WTC11 (cell line): ENCODE results near the gene PCDHA1. TPM values are rescaled to one million over a fixed set of nuclear protein-coding genes. Genes with fewer than 3 reads are reported as not detected.
A peak's percentile ranks its signal among the peaks of the same experiment; 100 is the strongest.

Source experiments
- ATAC-seq: fragments of 200-7000 bp; cut with Tn5 transposase; 2 replicates; pipeline ENCODE4 v1.10.0; 2021; ENCODE audit warnings: mild to moderate bottlenecking, moderate library complexity
- CTCF ChIA-PET: fragments of 300-600 bp; sonication (Branson Sonifier 250); formaldehyde crosslinking; loops from one replicate; lab custom pipeline; 2021; ENCODE audit warnings: antibody characterized with exemption; lab: Charles Lee
- POLR2A ChIA-PET: fragments of 350-600 bp; sonication (Branson Sonifier 250); formaldehyde crosslinking; loops from one replicate; lab custom pipeline; 2021; ENCODE audit warnings: antibody characterized with exemption; lab: Charles Lee
- DNase-seq: peaks from one replicate; pipeline ENCODE4 v3.0.0; 2021; ENCODE audit warnings: low spot score
- H3K27ac Mint-ChIP-seq: 2 replicates; pipeline ENCODE4 v1.8.0; 2021; ENCODE audit warnings: mixed read lengths
- H3K27me3 Mint-ChIP-seq: 2 replicates; pipeline ENCODE4 v1.8.0; 2021; ENCODE audit warnings: low read depth, mild to moderate bottlenecking, moderate library complexity, mixed read lengths
- H3K36me3 Mint-ChIP-seq: 2 replicates; pipeline ENCODE4 v1.8.0; 2021; ENCODE audit warnings: mixed read lengths
- H3K4me1 Mint-ChIP-seq: 2 replicates; pipeline ENCODE4 v1.8.0; 2022; ENCODE audit warnings: mixed read lengths
- H3K4me3 Mint-ChIP-seq: 2 replicates; pipeline ENCODE4 v1.8.0; 2021; ENCODE audit warnings: mild to moderate bottlenecking, moderate library complexity, mixed read lengths
- H3K9me3 Mint-ChIP-seq: 2 replicates; pipeline ENCODE4 v1.8.0; 2021; ENCODE audit warnings: mixed read lengths
- ELF4 ChIP-seq: sonication (generic); formaldehyde crosslinking; IDR thresholded peaks from 2 replicates; pipeline ENCODE4 v1.8.1; 2022; ENCODE audit warnings: low read depth, mild to moderate bottlenecking, moderate library complexity, missing genetic modification reagents
- EMX1 ChIP-seq: fragments of 250-450 bp; sonication (Bioruptor Pico); IDR thresholded peaks from 2 replicates; pipeline ENCODE4 v1.8.0; 2021; ENCODE audit warnings: mild to moderate bottlenecking
- ETV6 ChIP-seq: sonication (generic); formaldehyde crosslinking; IDR thresholded peaks from 2 replicates; pipeline ENCODE4 v1.8.1; 2022; ENCODE audit warnings: mild to moderate bottlenecking, missing genetic modification reagents
- KAT7 ChIP-seq: sonication (generic); formaldehyde crosslinking; IDR thresholded peaks from 2 replicates; pipeline ENCODE4 v1.8.1; 2023; ENCODE audit warnings: missing genetic modification reagents, mild to moderate bottlenecking, borderline replicate concordance
- NFE2L1 ChIP-seq: sonication (generic); formaldehyde crosslinking; IDR thresholded peaks from 2 replicates; pipeline ENCODE4 v1.8.1; 2023; ENCODE audit warnings: missing genetic modification reagents
- NR1H2 ChIP-seq: sonication (generic); formaldehyde crosslinking; IDR thresholded peaks from 2 replicates; pipeline ENCODE4 v1.9.0; 2021; ENCODE audit warnings: mild to moderate bottlenecking, moderate library complexity, missing genetic modification reagents
- SP1 ChIP-seq: sonication (generic); formaldehyde crosslinking; conservative IDR thresholded peaks from 2 replicates; pipeline ENCODE4 v1.8.1; 2022; ENCODE audit warnings: missing genetic modification reagents
- TEAD4 ChIP-seq: sonication (generic); formaldehyde crosslinking; IDR thresholded peaks from 2 replicates; pipeline ENCODE4 v1.8.0; 2022; ENCODE audit warnings: mild to moderate bottlenecking, missing genetic modification reagents
- ZNF219 ChIP-seq: sonication (generic); formaldehyde crosslinking; IDR thresholded peaks from 2 replicates; pipeline ENCODE4 v1.8.0; 2023; ENCODE audit warnings: missing genetic modification reagents, mild to moderate bottlenecking, borderline replicate concordance
- ZNF317 ChIP-seq: sonication (generic); formaldehyde crosslinking; IDR thresholded peaks from 2 replicates; pipeline ENCODE4 v1.8.1; 2023; ENCODE audit warnings: low read depth, mild to moderate bottlenecking, moderate library complexity, missing genetic modification reagents, borderline replicate concordance
- ZNF396 ChIP-seq: fragments of 250-450 bp; sonication (Bioruptor Pico); IDR thresholded peaks from 2 replicates; pipeline ENCODE4 v1.8.0; 2021; ENCODE audit warnings: mild to moderate bottlenecking, moderate library complexity, borderline replicate concordance
- ZNF423 ChIP-seq: fragments of 250-450 bp; sonication (Bioruptor Pico); IDR thresholded peaks from 2 replicates; pipeline ENCODE4 v2.1.2; 2022; ENCODE audit warnings: mild to moderate bottlenecking, moderate library complexity
- total RNA-seq: library from RNA; stranded (reverse); gene quantifications from 3 replicates; pipeline ENCODE4 v1.2.3, GENCODE V29; 2021
- TF ChIP-seq, protein P1 (sequence below): fragments of 250-450 bp; sonication (Bioruptor Pico); conservative IDR thresholded peaks from 2 replicates; pipeline ENCODE4 v1.9.0; 2021; ENCODE audit warnings: mild to moderate bottlenecking
- TF ChIP-seq, protein P2 (sequence below): sonication (generic); formaldehyde crosslinking; IDR thresholded peaks from 2 replicates; pipeline ENCODE4 v1.8.0; 2022; ENCODE audit warnings: mild to moderate bottlenecking, missing genetic modification reagents
- TF ChIP-seq, protein P3 (sequence below): sonication (generic); formaldehyde crosslinking; IDR thresholded peaks from 2 replicates; pipeline ENCODE4 v1.8.1; 2023; ENCODE audit warnings: mild to moderate bottlenecking, missing genetic modification reagents
- TF ChIP-seq, protein P4 (sequence below): sonication (generic); formaldehyde crosslinking; IDR thresholded peaks from 2 replicates; pipeline ENCODE4 v1.8.0; 2023; ENCODE audit warnings: missing genetic modification reagents, mild to moderate bottlenecking, borderline replicate concordance
- TF ChIP-seq, protein P5 (sequence below): sonication (generic); formaldehyde crosslinking; IDR thresholded peaks from 2 replicates; pipeline ENCODE4 v1.8.1; 2023; ENCODE audit warnings: mild to moderate bottlenecking, missing genetic modification reagents, borderline replicate concordance
- TF ChIP-seq, protein P6 (sequence below): sonication (generic); formaldehyde crosslinking; conservative IDR thresholded peaks from 2 replicates; pipeline ENCODE4 v1.8.1; 2022; ENCODE audit warnings: mild to moderate bottlenecking, missing genetic modification reagents
- TF ChIP-seq, protein P7 (sequence below): sonication (generic); formaldehyde crosslinking; IDR thresholded peaks from 2 replicates; pipeline ENCODE4 v1.8.0; 2022; ENCODE audit warnings: mild to moderate bottlenecking, missing genetic modification reagents
- TF ChIP-seq, protein P8 (sequence below): sonication (generic); formaldehyde crosslinking; IDR thresholded peaks from 2 replicates; pipeline ENCODE4 v1.8.1; 2022; ENCODE audit warnings: missing genetic modification reagents, borderline replicate concordance

The PCDHA1 gene
- total RNA-seq, 1 experiment from 2014 or later, result 2.4 TPM

DNA sequence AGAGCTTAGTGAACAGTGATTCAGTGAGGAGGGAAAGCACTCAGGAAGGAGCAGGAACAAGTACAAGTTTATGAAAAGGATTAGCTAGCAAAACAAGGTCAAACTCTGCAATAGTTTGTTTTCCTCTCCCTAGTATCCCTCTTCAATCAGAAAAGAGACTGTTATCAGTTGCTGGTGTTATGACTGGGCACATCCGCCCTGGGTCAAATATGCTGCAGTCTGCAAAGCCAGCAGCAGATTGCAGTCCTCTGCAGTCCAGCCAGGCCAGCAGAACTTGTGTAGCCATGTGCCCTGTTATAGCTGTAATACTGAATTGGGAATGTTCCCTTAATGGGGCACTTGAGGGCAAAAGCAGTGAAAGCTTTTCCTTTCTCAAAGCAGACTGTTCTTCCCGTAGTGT lies 192.3 kb downstream of the PCDHA1 start:
- CTCF ChIA-PET, result interaction anchor here (1.3 to 1.6 kb wide), 5 partner anchors 11 to 192 kb away, joined by 3 to 10 read pairs (median 4); partner anchors contain the start of genes PCDHA1, PCDHAC1 and PCDHAC2
- H3K4me1 Mint-ChIP-seq, result peaks cover 31% of the 10 kb centered on the region
- TF ChIP-seq, protein P1, sequence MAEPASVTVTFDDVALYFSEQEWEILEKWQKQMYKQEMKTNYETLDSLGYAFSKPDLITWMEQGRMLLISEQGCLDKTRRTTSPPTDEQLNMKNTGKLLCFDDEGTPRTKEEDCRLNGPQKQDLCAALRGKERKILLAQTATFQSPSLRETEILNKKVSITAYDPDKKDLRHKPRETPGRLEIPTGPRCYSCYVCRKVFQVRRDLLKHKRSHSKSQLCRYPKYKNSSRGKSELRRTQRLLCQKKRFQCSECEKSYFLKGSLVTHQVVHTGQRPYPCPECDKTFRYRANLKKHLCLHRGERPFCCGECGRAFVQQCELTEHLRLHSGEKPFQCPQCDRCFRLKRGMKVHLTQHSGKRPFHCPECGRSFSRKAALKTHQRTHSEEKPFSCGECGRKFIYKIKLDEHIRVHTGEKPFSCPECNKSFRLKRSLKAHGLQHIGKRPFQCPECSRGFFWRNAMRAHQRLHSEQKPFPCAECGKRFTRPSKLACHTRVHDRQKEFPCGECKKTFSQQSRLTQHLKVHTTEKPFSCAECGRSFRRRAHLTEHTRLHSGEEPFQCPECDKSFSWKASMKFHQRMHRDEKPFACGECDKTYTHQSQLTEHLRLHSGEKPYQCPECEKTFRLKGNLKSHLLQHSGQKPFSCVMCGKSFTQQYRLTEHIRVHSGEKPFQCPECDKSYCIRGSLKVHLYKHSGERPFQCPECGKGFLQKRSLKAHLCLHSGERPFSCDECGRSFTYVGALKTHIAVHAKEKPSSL, result no peak
- no peak for TF ChIP-seq ZNF423 (CRISPR knock-in tag)
- no peak for TF ChIP-seq ZNF219 (CRISPR knock-in tag)
- TF ChIP-seq, protein P2, sequence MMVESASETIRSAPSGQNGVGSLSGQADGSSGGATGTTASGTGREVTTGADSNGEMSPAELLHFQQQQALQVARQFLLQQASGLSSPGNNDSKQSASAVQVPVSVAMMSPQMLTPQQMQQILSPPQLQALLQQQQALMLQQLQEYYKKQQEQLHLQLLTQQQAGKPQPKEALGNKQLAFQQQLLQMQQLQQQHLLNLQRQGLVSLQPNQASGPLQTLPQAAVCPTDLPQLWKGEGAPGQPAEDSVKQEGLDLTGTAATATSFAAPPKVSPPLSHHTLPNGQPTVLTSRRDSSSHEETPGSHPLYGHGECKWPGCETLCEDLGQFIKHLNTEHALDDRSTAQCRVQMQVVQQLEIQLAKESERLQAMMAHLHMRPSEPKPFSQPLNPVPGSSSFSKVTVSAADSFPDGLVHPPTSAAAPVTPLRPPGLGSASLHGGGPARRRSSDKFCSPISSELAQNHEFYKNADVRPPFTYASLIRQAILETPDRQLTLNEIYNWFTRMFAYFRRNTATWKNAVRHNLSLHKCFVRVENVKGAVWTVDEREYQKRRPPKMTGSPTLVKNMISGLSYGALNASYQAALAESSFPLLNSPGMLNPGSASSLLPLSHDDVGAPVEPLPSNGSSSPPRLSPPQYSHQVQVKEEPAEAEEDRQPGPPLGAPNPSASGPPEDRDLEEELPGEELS (CRISPR knock-in tag), result no peak
- TF ChIP-seq, protein P3, sequence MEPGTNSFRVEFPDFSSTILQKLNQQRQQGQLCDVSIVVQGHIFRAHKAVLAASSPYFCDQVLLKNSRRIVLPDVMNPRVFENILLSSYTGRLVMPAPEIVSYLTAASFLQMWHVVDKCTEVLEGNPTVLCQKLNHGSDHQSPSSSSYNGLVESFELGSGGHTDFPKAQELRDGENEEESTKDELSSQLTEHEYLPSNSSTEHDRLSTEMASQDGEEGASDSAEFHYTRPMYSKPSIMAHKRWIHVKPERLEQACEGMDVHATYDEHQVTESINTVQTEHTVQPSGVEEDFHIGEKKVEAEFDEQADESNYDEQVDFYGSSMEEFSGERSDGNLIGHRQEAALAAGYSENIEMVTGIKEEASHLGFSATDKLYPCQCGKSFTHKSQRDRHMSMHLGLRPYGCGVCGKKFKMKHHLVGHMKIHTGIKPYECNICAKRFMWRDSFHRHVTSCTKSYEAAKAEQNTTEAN (CRISPR knock-in tag), result no peak
- TF ChIP-seq, protein P4, sequence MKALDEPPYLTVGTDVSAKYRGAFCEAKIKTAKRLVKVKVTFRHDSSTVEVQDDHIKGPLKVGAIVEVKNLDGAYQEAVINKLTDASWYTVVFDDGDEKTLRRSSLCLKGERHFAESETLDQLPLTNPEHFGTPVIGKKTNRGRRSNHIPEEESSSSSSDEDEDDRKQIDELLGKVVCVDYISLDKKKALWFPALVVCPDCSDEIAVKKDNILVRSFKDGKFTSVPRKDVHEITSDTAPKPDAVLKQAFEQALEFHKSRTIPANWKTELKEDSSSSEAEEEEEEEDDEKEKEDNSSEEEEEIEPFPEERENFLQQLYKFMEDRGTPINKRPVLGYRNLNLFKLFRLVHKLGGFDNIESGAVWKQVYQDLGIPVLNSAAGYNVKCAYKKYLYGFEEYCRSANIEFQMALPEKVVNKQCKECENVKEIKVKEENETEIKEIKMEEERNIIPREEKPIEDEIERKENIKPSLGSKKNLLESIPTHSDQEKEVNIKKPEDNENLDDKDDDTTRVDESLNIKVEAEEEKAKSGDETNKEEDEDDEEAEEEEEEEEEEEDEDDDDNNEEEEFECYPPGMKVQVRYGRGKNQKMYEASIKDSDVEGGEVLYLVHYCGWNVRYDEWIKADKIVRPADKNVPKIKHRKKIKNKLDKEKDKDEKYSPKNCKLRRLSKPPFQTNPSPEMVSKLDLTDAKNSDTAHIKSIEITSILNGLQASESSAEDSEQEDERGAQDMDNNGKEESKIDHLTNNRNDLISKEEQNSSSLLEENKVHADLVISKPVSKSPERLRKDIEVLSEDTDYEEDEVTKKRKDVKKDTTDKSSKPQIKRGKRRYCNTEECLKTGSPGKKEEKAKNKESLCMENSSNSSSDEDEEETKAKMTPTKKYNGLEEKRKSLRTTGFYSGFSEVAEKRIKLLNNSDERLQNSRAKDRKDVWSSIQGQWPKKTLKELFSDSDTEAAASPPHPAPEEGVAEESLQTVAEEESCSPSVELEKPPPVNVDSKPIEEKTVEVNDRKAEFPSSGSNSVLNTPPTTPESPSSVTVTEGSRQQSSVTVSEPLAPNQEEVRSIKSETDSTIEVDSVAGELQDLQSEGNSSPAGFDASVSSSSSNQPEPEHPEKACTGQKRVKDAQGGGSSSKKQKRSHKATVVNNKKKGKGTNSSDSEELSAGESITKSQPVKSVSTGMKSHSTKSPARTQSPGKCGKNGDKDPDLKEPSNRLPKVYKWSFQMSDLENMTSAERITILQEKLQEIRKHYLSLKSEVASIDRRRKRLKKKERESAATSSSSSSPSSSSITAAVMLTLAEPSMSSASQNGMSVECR (CRISPR knock-in tag), result no peak
- TF ChIP-seq, protein P5, sequence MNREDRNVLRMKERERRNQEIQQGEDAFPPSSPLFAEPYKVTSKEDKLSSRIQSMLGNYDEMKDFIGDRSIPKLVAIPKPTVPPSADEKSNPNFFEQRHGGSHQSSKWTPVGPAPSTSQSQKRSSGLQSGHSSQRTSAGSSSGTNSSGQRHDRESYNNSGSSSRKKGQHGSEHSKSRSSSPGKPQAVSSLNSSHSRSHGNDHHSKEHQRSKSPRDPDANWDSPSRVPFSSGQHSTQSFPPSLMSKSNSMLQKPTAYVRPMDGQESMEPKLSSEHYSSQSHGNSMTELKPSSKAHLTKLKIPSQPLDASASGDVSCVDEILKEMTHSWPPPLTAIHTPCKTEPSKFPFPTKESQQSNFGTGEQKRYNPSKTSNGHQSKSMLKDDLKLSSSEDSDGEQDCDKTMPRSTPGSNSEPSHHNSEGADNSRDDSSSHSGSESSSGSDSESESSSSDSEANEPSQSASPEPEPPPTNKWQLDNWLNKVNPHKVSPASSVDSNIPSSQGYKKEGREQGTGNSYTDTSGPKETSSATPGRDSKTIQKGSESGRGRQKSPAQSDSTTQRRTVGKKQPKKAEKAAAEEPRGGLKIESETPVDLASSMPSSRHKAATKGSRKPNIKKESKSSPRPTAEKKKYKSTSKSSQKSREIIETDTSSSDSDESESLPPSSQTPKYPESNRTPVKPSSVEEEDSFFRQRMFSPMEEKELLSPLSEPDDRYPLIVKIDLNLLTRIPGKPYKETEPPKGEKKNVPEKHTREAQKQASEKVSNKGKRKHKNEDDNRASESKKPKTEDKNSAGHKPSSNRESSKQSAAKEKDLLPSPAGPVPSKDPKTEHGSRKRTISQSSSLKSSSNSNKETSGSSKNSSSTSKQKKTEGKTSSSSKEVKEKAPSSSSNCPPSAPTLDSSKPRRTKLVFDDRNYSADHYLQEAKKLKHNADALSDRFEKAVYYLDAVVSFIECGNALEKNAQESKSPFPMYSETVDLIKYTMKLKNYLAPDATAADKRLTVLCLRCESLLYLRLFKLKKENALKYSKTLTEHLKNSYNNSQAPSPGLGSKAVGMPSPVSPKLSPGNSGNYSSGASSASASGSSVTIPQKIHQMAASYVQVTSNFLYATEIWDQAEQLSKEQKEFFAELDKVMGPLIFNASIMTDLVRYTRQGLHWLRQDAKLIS (CRISPR knock-in tag), result no peak
- TF ChIP-seq ZNF396 (CRISPR knock-in tag), result no peak
- TF ChIP-seq, protein P6, sequence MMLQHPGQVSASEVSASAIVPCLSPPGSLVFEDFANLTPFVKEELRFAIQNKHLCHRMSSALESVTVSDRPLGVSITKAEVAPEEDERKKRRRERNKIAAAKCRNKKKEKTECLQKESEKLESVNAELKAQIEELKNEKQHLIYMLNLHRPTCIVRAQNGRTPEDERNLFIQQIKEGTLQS, result no peak
- no peak for TF ChIP-seq SP1
- TF ChIP-seq, protein P7, sequence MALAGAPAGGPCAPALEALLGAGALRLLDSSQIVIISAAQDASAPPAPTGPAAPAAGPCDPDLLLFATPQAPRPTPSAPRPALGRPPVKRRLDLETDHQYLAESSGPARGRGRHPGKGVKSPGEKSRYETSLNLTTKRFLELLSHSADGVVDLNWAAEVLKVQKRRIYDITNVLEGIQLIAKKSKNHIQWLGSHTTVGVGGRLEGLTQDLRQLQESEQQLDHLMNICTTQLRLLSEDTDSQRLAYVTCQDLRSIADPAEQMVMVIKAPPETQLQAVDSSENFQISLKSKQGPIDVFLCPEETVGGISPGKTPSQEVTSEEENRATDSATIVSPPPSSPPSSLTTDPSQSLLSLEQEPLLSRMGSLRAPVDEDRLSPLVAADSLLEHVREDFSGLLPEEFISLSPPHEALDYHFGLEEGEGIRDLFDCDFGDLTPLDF (CRISPR knock-in tag), result no peak
- TF ChIP-seq NR1H2 (CRISPR knock-in tag), result no peak
- no peak for TF ChIP-seq ETV6 (CRISPR knock-in tag)
- no peak for TF ChIP-seq NFE2L1 (CRISPR knock-in tag)
- TF ChIP-seq KAT7, result no peak
- no peak for TF ChIP-seq EMX1
- TF ChIP-seq, protein P8, sequence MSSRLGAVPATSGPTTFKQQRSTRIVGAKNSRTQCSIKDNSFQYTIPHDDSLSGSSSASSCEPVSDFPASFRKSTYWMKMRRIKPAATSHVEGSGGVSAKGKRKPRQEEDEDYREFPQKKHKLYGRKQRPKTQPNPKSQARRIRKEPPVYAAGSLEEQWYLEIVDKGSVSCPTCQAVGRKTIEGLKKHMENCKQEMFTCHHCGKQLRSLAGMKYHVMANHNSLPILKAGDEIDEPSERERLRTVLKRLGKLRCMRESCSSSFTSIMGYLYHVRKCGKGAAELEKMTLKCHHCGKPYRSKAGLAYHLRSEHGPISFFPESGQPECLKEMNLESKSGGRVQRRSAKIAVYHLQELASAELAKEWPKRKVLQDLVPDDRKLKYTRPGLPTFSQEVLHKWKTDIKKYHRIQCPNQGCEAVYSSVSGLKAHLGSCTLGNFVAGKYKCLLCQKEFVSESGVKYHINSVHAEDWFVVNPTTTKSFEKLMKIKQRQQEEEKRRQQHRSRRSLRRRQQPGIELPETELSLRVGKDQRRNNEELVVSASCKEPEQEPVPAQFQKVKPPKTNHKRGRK (CRISPR knock-in tag), result no peak
- TF ChIP-seq ZNF317 (CRISPR knock-in tag), result no peak
- TF ChIP-seq TEAD4 (CRISPR knock-in tag), result no peak
- no peak for TF ChIP-seq ELF4
- TF ChIP-seq, all 79 proteins: peak for 0
- Mint-ChIP-seq H3K27me3 (no peaks in the 10 kb centered on the region), H3K4me3 (no peak overlapping the region), H3K9me3 (no peaks in the 10 kb centered on the region), H3K36me3 (peaks cover 5% of the 10 kb centered on the region), H3K27ac (peak overlapping the region; percentile 62)
- DNase-seq (no peak), ATAC-seq (peak; percentile 38; the same call in 1 of the 2 replicates)
- POLR2A ChIA-PET, result no interaction called here
